ENCODE measurements around the gene VCPKMT.
"Not testable (repeated sequence)": the region's sequence is repeated elsewhere in the genome, so short reads cannot be mapped to it uniquely, and the experiment has no call there.

Gene VCPKMT

DNA sequence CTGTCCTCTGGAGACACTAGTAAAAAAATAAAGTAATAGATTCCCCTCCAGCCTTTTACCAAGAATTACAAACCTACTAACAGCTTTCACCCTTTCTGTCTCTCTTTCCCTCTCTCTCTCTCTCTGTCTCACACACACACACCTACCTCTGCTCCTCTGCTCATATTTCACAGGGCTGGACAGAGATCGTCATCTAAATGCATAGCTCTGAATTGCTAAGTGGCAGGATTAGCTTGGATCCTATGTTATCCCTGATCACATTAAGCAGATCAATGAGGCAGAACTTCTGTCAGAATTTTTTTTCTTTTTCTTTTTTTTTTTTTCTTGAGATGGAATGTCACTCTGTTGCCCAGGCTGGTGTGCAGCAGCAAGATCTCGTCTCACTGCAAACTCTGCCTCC is 22.9 kb downstream of the VCPKMT start:
- FAIRE-seq (no peak), DNase-seq (ENCODE audit: insufficient read length, low spot score) (no peak)

DNA sequence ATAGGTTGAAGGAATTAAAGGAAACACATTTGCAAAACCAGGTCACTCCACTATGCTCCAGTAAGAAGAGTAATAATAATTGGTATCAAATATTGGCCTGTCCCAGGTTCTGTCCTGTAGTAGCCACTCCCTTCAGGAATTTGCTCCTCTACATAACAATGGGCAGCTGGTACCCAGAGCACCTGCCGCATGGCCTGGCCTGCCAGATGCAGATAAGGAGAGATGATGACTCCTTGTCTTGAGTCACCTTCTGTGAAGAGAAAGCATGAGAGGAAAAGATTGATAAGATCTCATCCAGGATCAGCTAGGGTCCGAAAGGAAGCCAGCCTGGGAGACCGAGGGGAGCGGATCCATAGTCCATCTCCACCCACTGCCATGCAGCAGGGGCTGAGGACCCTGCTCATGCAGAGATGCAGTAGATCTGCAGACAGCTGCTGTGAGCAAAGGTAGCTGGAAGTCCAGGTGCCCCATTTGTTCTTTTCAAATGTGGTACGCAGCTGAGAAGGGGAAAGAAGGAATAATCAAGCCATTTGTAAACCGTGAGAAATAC is 24.3 kb downstream of the VCPKMT start:
- DNase-seq (ENCODE audit: insufficient read length, low spot score) (no peak), FAIRE-seq (no peak)

DNA sequence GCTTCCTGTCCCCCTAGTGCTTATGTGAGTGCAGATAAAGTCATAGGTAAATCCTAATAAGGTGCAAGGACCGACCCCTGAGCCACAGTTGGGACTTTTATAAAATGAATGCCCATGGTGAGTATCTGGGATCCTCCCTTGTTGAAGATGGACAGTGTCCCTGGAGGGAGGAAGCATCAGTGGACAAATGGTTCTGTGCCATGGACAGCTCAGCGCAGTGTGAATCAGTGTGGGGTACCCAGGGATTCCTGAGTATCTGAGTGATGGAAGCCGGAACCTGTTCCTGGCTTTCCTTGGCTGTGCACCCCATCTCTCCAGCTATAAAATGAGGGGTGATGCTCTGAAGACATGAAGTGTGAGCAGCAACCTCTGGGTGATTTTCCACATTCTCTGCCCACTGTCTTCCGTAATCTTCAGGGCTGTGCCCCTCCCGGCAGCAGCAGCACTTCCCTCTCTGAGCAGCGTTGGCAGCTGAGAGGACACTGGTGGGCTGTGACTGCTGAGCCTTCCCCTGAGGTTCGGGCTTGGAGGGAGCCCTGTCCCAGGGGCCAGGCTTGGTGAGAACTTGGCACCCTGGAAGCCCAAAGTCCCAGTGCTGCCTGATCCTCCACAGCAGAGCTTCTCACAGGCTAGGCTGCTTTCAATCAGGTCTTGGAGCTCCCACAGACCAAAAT is 25.0 kb downstream of the VCPKMT start:
- DNase-seq (ENCODE audit: insufficient read length, low spot score), result no peak
- no peak for FAIRE-seq

DNA sequence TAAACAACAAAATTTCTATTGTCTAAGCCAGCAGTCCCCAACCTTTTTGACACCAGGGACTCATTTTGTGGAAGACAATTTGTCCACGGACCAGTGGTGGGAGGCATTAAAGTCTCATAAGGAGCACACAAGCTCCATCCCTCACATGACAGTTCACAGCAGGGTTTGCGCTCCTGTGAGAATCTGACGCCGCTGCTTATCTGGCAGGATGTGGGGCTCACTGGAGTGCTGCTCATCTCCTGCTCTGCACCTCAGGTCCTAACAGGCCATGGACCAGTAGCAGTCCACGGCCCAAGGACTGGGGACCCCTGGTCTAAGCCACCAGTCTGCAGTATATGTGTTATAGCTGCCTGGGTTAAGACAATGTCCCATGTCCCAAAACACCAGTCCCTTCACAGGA is 27.2 kb downstream of the VCPKMT start:
- no peak for FAIRE-seq
- no peak for DNase-seq (ENCODE audit: insufficient read length, low spot score)

DNA sequence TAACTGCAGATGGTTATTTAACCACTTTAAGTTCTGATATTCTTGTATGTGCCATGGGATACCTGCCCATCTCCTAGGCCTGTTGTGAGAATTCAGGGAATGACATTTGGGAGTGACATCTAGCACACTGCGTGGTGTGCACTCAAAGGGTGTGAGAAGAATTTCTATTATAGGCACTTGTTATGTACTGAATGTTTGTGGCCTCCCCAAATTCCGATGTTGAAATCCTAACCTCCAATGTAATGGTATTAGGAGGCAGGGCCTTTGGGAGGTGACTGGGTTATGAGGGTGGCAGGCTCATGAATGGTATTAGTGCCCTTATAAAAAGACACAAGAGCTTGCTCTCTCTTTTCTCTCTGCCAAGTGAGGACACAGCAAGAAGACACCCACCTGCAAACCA is 27.6 kb downstream of the VCPKMT start:
- no peak for FAIRE-seq
- no peak for DNase-seq (ENCODE audit: insufficient read length, low spot score)

DNA sequence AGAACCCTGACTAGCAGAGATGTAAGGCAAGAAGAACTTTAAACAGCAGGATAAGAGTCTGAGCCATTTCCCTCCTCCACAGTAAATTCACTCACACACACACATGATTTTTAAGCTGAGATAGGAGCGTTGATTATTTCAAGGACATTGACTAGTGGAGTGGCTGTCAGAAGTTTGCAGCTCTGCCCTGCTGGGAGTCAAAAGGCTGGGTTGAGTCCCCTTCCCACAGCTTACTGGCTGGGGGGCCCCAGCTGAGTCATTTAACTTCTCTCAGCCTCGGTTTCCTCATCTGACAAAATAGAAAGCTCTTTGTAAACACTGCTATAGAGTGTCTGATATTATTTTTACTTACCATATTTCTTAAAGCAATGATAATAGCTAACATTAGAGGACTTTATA is 28.3 kb downstream of the VCPKMT start:
- no peak for FAIRE-seq
- no peak for DNase-seq (ENCODE audit: insufficient read length, low spot score)

DNA sequence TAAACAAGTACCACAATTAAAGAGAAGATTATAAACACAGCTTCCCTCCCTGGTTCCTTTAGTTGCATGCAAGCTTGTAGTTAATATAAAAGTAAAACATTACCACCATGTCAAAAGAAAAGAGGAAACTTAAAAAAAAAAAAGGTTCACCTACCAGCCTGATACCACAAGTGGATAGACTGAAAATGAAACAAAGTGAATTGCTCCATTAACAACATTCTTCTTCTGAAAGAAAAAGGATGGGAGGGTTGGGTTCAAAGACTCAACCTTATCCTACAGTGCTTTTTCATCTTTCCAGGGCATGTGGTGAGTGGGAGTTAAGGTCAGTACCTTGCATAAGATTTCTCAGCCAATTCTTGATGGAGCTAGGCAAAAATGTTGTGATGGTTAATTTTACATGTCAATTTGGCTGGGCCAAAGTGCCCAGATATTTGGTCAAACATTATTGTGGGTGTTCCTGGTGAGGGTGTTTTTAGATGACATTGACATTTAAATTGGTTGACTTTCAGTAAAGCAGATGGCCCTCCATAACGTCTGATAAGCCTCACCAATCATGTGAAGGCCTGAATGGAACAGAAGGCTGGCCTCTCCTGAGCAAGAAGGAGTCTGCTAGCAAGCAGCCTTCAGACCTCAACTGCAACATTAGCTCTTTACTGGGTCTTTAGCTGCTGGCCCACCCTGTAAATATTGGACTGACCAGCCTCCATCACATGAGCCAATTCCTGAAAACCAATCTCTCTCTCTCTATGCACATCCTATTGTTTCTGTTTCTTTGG is 28.8 kb downstream of the VCPKMT start:
- FAIRE-seq, result no peak
- no peak for DNase-seq (ENCODE audit: insufficient read length, low spot score)

DNA sequence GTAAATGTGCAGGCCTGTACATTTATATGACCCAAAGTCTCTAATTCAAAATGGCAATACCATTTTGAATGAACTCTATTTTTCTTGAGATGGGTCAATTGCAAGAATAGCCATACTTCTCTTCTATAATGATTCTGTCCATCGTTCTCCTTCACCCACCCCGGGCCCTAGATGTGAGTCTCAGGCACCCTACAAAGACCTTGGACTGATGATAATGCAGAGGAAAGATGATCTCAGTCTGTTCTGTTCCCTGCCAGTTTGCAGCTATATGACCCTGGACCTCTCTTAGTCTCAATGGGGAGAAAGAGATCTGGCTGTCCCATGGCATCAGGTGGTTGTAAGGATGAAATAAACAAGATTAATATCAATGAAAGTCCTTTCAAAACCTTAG is 30.1 kb downstream of the VCPKMT start:
- no peak for FAIRE-seq
- DNase-seq (ENCODE audit: insufficient read length, low spot score), result no peak

DNA sequence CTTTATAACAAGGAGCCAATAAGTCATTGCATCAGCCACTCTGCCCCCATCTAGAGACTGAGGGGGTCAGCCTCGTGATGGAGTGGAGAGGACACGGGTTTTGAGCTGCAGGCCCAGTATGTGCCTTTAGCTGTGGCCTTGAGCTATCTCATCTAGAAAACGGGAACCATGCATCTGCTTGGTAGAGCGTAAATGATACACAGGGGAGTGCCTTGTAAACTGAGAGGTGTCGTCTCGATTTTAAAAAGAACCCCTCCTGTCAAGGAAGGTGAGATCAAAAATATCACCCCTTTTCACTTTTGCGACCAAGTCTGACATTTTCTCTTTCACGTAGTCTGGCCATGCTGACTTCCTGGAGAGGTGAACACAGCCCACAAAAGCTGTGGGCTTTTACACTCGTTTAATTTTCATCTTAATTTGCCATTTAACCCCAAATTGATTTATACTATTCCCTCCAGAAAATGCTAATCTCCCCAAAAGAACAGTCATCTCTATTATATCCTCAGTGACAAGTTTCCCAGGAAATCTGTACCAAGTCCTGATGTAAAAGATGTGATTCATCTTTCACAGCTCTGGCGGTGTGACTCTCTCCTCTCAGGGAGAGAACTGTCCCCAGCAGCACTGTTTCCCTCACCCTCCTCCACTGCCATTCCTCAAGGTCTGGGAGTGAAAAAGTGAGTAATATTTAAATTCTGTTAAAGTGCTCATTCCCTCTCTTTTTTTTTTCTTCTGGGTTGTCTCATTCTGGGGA is 30.6 kb downstream of the VCPKMT start:
- DNase-seq (ENCODE audit: insufficient read length, low spot score), result peak; percentile 39
- FAIRE-seq, result no peak

GRCh38 chr14:50084666-50085065 is 31.7 kb downstream of the VCPKMT start:
- no peak for FAIRE-seq

GRCh38 chr14:50083467-50084337 is 32.7 kb downstream of the VCPKMT start:
- DNase-seq (ENCODE audit: insufficient read length, low spot score) (no peak), FAIRE-seq (no peak)

More at GRCh38 chr14:50084666-50085065, 31.7 kb downstream of the VCPKMT start:
- DNase-seq (ENCODE audit: insufficient read length, low spot score), result no peak

- DNase-seq (ENCODE audit: insufficient read length, low spot score) (no peak), FAIRE-seq (no peak)
These were observed 33.4 kb downstream of the VCPKMT start for GRCh38 chr14:50082784-50083466.

DNA sequence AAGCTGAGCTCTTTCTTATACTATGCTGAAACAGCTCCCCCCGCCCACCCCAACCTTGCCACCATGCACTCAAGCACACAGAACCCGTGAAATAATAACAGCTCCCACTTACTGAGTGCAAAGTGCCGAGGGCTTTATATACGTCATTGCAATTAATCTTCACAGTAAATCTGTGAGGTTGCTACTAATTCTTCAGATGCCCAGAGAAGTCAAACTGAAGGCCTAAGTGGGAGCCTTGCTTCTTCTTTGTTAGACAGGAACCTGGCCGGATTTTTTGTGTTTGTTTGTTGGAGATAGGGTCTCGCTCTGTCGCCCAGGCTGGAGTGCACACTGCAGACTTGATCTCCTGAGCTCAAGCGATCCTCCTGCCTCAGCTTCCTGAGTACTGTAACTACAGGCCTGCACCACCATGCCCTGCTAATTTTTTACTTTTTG is 34.0 kb downstream of the VCPKMT start:
- no peak for FAIRE-seq

DNA sequence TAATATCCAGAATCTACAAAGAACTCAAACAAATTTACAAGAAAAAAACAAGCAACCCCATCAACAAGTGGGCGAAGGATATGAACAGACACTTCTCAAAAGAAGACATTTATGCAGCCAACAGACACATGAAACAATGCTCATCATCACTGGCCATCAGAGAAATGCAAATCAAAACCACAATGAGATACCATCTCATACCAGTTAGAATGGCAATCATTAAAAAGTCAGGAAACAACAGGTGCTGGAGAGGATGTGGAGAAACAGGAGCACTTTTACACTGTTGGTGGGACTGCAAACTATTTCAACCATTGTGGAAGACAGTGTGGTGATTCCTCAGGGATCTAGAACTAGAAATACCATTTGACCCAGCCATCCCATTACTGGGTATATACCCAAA is 37.3 kb downstream of the VCPKMT start:
- not testable (repeated sequence) for DNase-seq (ENCODE audit: insufficient read length, low spot score); FAIRE-seq

More for the DNA sequence above, 34.0 kb downstream of the VCPKMT start:
- no peak for DNase-seq (ENCODE audit: insufficient read length, low spot score)

- not testable (repeated sequence) for FAIRE-seq; DNase-seq (ENCODE audit: insufficient read length, low spot score)
These were observed 42.7 kb downstream of the VCPKMT start for GRCh38 chr14:50073663-50074062.

GRCh38 chr14:50072395-50072794 is 44.0 kb downstream of the VCPKMT start:
- FAIRE-seq, result no peak

GRCh38 chr14:50070840-50071548 is 45.4 kb downstream of the VCPKMT start:
- DNase-seq (ENCODE audit: insufficient read length, low spot score), result no peak
- FAIRE-seq, result no peak

More at GRCh38 chr14:50072395-50072794, 44.0 kb downstream of the VCPKMT start:
- DNase-seq (ENCODE audit: insufficient read length, low spot score), result no peak

DNA sequence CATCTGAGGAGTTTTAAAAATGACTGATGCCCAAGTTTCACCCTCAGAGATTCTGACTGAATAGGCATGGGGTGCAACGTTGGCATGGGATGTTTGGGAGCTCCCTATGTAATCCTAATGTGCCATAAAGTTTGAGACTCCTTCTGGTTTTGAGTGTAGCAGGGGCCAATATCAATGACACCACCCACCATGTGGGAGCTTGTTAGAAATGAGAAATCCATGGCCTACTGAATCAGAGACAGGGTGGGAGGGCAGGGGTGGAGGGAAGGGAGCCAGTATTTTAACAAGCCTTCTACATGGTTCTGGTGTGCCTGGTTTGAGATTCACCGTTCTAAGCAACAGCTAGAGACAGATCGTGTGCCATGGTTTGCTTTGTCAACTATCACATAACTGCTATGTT is 46.1 kb downstream of the VCPKMT start:
- no peak for DNase-seq (ENCODE audit: insufficient read length, low spot score)
- no peak for FAIRE-seq

GRCh38 chr14:50069325-50069724 is 47.0 kb downstream of the VCPKMT start:
- DNase-seq (ENCODE audit: insufficient read length, low spot score) (no peak), FAIRE-seq (no peak)

Data from HTR-8/SVneo (cell line).